ENCODE data around the gene TAF11L8. TPM values are rescaled to one million over a fixed set of nuclear protein-coding genes. Genes with fewer than 3 reads are reported as not detected.
A peak's percentile ranks its signal among the peaks of the same experiment; 100 is the strongest.
"Not testable (repeated sequence)": the region's sequence is repeated elsewhere in the genome, so short reads cannot be mapped to it uniquely, and the experiment has no call there.

Gene TAF11L8
- total RNA-seq, 1 donor from 2014 or later: not detected

DNA sequence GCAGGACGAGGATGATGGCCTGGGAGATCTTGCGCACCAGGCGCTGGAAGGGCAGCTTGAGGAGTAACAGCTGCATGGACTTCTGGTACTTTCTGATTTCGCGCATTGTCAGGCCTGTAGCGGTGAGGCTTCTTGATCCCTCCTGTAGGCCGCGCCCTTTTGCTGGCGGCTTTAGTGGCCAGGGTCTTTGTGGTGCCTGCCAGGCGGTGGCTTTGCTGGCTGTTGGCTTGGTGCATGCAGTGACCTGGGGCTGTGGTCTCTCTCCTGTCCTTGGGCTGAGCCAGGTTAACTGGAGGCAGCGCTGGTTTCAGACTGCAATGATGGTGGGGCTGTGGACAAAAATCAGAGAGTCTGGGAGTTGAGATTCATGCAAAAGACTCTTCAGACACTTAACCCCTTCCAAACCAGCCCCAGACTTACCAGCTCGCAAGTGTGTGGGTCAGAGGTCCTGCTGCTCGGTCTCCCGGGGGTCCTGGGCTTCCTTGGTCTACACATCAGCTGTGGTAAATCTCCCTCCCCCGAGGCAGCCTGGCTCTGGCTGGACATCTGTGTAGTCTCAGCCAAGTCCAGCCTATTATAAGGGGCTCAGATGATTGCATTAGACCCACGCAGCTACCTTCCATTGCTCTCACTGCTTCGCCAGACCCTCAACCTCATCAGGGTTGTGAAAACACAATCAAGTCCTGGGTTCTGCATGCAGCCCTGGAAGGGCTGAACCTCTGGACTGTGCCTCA lies 24.3 kb upstream of the TAF11L8 start:
- Mint-ChIP-seq H3K27ac (no peak overlapping the region), H3K4me1 (no peaks in the 10 kb centered on the region), H3K27me3 (ENCODE audit: low read depth) (peaks cover 1% of the 10 kb centered on the region), H3K36me3 (no peaks in the 10 kb centered on the region), H3K4me3 (no peak overlapping the region), H3K9me3 (peaks cover 8% of the 10 kb centered on the region)
- TF ChIP-seq, protein P1, sequence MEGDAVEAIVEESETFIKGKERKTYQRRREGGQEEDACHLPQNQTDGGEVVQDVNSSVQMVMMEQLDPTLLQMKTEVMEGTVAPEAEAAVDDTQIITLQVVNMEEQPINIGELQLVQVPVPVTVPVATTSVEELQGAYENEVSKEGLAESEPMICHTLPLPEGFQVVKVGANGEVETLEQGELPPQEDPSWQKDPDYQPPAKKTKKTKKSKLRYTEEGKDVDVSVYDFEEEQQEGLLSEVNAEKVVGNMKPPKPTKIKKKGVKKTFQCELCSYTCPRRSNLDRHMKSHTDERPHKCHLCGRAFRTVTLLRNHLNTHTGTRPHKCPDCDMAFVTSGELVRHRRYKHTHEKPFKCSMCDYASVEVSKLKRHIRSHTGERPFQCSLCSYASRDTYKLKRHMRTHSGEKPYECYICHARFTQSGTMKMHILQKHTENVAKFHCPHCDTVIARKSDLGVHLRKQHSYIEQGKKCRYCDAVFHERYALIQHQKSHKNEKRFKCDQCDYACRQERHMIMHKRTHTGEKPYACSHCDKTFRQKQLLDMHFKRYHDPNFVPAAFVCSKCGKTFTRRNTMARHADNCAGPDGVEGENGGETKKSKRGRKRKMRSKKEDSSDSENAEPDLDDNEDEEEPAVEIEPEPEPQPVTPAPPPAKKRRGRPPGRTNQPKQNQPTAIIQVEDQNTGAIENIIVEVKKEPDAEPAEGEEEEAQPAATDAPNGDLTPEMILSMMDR (IDR thresholded peaks at IDR 0.05; ENCODE audit: unreplicated experiment): no peak
- DNase-seq (ENCODE audit: low spot score in 2 of 2, unreplicated experiment in 2 of 2): no peak

DNA sequence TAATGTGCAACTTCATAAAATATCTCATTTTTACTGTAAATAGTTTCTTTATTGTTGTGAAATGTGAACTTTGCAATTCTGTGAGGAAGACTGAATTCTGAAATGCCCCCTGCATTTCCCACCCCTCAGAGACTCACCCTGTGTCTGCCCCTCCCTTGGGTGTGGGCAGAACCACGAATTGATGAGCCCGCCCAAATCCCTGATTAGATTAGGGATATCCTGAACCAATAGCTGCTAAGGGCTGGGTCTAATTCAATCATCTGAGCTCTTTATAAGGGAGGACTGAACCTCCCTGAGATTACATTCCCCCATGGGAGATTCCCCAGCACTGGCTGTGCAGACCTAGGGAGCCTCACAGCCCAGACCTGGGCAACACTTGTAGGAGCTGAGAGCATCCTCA lies 19.3 kb upstream of the TAF11L8 start, which contains the start of gene TAF11L12:
Gene TAF11L12, plus strand, starts transcription at position 301 of the 400 bp plus-strand sequence.
- H3K27ac Mint-ChIP-seq; DNase-seq (ENCODE audit: low spot score in 2 of 2, unreplicated experiment in 2 of 2); H3K9me3 Mint-ChIP-seq; H3K4me1 Mint-ChIP-seq; H3K36me3 Mint-ChIP-seq; H3K4me3 Mint-ChIP-seq; H3K27me3 Mint-ChIP-seq (ENCODE audit: low read depth): not testable (repeated sequence)

DNA sequence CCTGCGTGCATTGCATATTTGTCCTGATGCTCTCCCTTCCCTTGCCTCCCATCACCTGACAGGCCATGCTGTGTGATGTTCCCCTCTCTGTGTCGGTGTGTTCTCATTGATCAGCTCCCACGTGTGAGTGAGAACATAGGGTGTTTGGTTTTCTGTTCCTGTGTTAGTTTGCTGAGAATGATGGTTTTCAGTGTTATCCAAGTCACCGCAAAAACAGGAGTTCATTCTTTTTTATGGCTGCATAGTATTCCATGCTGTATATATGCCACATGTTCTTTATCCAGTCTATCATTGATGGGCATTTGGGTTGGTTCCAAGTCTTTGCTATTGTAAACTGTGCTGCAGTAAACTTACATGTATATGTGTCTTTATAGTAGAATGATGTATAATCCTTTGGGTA lies 16.7 kb upstream of the TAF11L8 start:
- not testable (repeated sequence) for DNase-seq (ENCODE audit: low spot score in 2 of 2, unreplicated experiment in 2 of 2); H3K27ac Mint-ChIP-seq; H3K27me3 Mint-ChIP-seq (ENCODE audit: low read depth); H3K4me1 Mint-ChIP-seq; H3K4me3 Mint-ChIP-seq; H3K9me3 Mint-ChIP-seq; H3K36me3 Mint-ChIP-seq

DNA sequence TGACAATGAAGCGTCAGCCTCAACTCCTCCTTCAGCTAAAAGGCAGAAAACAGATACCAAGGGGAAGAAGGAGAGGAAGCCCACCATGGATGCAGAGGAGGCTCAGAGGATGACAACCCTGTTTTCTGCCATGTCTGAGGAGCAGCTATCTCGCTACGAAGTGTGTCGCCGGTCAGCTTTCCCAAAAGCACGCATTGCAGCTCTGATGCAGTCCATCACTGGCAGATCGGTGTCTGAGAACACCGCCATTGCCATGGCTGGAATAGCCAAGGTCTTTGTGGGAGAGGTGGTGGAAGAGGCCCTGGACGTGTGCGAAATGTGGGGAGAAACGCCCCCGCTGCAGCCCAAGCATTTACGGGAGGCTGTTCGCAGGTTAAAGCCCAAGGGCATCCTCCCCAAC lies 14.2 kb upstream of the TAF11L8 start:
- TF ChIP-seq, protein P1 (IDR thresholded peaks at IDR 0.05; ENCODE audit: unreplicated experiment): no peak
- Mint-ChIP-seq H3K36me3 (no peaks in the 10 kb centered on the region), H3K4me1 (no peaks in the 10 kb centered on the region), H3K27me3 (ENCODE audit: low read depth) (no peaks in the 10 kb centered on the region), H3K4me3 (no peak overlapping the region), H3K27ac (no peak overlapping the region), H3K9me3 (no peaks in the 10 kb centered on the region)
- no peak for DNase-seq (ENCODE audit: low spot score in 2 of 2, unreplicated experiment in 2 of 2)

DNA sequence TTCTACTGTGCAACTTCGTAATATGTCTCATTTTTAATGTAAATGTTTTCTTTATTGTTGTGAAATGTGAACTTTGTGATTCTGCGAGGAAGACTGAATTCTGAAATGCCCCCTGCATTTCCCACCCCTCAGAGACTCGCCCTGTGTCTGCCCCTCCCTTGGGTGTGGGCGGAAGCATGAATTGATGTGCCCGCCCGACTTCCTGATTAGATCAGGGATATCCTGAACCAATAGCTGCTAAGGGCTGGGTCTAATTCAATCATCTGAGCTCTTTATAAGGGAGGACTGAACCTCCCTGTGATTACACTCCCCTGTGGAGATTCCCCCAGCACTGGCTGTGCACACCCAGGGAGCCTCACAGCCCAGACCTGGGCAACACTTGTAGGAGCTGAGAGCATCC lies 13.1 kb upstream of the TAF11L8 start, which contains the start of gene TAF11L11:
Gene TAF11L11, plus strand, starts transcription at position 304 of the 400 bp plus-strand sequence.
- DNase-seq (ENCODE audit: low spot score in 2 of 2, unreplicated experiment in 2 of 2); H3K27me3 Mint-ChIP-seq (ENCODE audit: low read depth); H3K4me1 Mint-ChIP-seq; H3K9me3 Mint-ChIP-seq; H3K4me3 Mint-ChIP-seq; H3K27ac Mint-ChIP-seq; H3K36me3 Mint-ChIP-seq: not testable (repeated sequence)

DNA sequence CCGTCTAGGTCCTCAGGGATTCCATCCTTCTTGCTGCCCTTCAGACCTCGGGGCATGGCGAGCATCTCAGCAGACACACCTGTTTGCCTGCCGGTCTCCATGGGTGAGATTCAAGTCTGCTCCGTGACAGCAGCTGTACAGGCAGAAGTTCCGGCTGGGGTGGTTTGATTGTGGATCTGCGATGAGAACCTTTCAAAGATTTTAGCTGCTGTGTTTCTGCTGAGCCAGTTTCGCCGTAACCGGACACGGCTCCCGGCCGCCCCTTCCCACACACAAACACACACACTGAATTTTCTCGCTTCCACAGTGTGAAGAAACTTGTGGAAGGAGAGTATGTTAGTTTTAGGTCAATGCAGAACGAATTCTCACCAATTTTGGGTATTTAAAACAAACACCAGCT lies 7.0 kb upstream of the TAF11L8 start, which contains the start of gene TAF11L10:
Gene TAF11L10, minus strand, starts transcription at position 101 of the 400 bp plus-strand sequence.
- H3K4me1 Mint-ChIP-seq; H3K27me3 Mint-ChIP-seq (ENCODE audit: low read depth); DNase-seq (ENCODE audit: low spot score in 2 of 2, unreplicated experiment in 2 of 2): not testable (repeated sequence)

DNA sequence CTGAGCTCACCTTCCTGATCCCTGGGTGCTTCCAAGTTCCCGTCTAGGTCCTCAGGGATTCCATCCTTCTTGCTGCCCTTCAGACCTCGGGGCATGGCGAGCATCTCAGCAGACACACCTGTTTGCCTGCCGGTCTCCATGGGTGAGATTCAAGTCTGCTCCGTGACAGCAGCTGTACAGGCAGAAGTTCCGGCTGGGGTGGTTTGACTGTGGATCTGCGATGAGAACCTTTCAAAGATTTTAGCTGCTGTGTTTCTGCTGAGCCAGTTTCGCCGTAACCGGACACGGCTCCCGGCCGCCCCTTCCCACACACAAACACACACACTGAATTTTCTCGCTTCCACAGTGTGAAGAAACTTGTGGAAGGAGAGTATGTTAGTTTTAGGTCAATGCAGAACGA lies 3.5 kb upstream of the TAF11L8 start, which contains the start of gene TAF11L9:
Gene TAF11L9, minus strand, starts transcription at position 140 of the 400 bp plus-strand sequence.
- not testable (repeated sequence) for H3K4me1 Mint-ChIP-seq; H3K27ac Mint-ChIP-seq; H3K36me3 Mint-ChIP-seq; H3K4me3 Mint-ChIP-seq; H3K9me3 Mint-ChIP-seq; H3K27me3 Mint-ChIP-seq (ENCODE audit: low read depth)
- peak; percentile 57 to 60 for DNase-seq (ENCODE audit: low spot score in 2 of 2, unreplicated experiment in 2 of 2)

More for the DNA sequence above, 7.0 kb upstream of the TAF11L8 start, which contains the start of gene TAF11L10:
- not testable (repeated sequence) for H3K36me3 Mint-ChIP-seq, H3K4me3 Mint-ChIP-seq, H3K9me3 Mint-ChIP-seq, H3K27ac Mint-ChIP-seq

DNA sequence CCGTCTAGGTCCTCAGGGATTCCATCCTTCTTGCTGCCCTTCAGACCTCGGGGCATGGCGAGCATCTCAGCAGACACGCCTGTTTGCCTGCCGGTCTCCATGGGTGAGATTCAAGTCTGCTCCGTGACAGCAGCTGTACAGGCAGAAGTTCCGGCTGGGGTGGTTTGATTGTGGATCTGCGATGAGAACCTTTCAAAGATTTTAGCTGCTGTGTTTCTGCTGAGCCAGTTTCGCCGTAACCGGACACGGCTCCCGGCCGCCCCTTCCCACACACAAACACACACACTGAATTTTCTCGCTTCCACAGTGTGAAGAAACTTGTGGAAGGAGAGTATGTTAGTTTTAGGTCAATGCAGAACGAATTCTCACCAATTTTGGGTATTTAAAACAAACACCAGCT lies 5.1 kb downstream of the TAF11L8 start, which contains the start of gene TAF11L7:
Gene TAF11L7, minus strand, starts transcription at position 101 of the 400 bp plus-strand sequence.
- not testable (repeated sequence) for H3K4me3 Mint-ChIP-seq; DNase-seq (ENCODE audit: low spot score in 2 of 2, unreplicated experiment in 2 of 2); H3K27ac Mint-ChIP-seq; H3K27me3 Mint-ChIP-seq (ENCODE audit: low read depth); H3K4me1 Mint-ChIP-seq; H3K36me3 Mint-ChIP-seq; H3K9me3 Mint-ChIP-seq

Other genes with a start within 250 kb of the TAF11L8 start
- not detected in 3 replicates for gene TAF11L2, start 92.7 kb downstream of the TAF11L8 start, total RNA-seq
- gene TAF11L3, start 72.6 kb downstream of the TAF11L8 start, total RNA-seq: not detected in 3 replicates
- not detected in 3 replicates for gene TAF11L4, start 69.2 kb downstream of the TAF11L8 start, total RNA-seq
- gene TAF11L5, start 65.7 kb downstream of the TAF11L8 start, total RNA-seq: not detected in 3 replicates
- not detected in 3 replicates for gene TAF11L6, start 62.3 kb downstream of the TAF11L8 start, total RNA-seq
- not detected in 3 replicates for gene TAF11L7, start 5.2 kb downstream of the TAF11L8 start, total RNA-seq
- not detected in 3 replicates for gene TAF11L9, start 3.4 kb upstream of the TAF11L8 start, total RNA-seq
- gene TAF11L10, start 6.9 kb upstream of the TAF11L8 start, total RNA-seq: not detected in 3 replicates
- gene TAF11L11, start 13.2 kb upstream of the TAF11L8 start, total RNA-seq: not detected in 3 replicates
- not detected in 3 replicates for gene TAF11L12, start 19.4 kb upstream of the TAF11L8 start, total RNA-seq
- not detected in 3 replicates for gene TAF11L13, start 41.1 kb upstream of the TAF11L8 start, total RNA-seq
- gene TAF11L14, start 43.5 kb upstream of the TAF11L8 start, total RNA-seq: not detected in 3 replicates

All from mesothelial cell of epicardium (in vitro differentiated cells).